Stomach (tissue), 4 donors: ENCODE measurements around the gene CAMK1.

Experiments
- POLR2A ChIP-seq, 4 donors: fragments of 450-650 bp; IDR thresholded peaks; one replicate each; pipeline ENCODE4 v1.6.1; 2016; ENCODE audit warnings: antibody characterized with exemption in 4 of 4, control low read depth in 2 of 4, mild to moderate bottlenecking in 1 of 4, moderate library complexity in 1 of 4
- POLR2AphosphoS5 ChIP-seq, 3 donors: sonication (generic); formaldehyde crosslinking; IDR thresholded peaks; one replicate each; pipeline ENCODE4 v1.6.1; 2016; ENCODE audit warnings: antibody characterized with exemption in 3 of 3
- TF ChIP-seq, protein P1 (sequence below), 7 experiments: fragments of 450-650 bp in 4 of 7; fragments of 200-600 bp in 3 of 7; sonication (generic) in 3 of 7; IDR thresholded peaks; one replicate each; pipeline ENCODE4 v1.5.1; 2016 to 2019; ENCODE audit warnings: antibody characterized with exemption in 7 of 7, control low read depth in 2 of 7, mild to moderate bottlenecking in 1 of 7

DNA sequence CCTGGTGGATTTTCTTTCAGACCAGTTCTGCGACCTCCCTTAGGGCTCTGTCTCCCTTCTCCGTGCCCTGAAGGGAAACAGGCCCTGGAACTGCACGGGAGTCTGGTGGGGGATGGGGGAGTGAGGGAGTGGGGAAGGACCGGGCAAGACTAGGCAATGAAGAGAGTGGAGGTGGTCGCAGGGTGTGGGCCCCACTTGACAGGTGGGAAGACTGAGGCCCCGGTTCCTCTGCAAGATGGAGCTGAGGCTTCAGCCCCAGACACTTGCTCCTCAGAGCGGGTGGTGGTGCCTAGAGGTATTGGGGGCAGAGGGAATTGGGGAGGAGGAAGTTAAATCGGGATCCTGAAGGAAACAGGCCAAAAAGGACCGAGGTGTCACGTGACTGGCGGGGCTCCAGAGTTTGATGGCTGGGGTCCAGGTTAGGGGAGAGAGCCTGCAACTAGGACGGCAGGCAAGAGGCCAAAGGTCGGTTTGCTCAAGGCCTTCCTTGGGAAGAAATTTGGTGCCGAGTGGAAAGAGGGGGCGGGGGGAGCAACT is 597 bp upstream of the CAMK1 start:
- TF ChIP-seq, protein P1, sequence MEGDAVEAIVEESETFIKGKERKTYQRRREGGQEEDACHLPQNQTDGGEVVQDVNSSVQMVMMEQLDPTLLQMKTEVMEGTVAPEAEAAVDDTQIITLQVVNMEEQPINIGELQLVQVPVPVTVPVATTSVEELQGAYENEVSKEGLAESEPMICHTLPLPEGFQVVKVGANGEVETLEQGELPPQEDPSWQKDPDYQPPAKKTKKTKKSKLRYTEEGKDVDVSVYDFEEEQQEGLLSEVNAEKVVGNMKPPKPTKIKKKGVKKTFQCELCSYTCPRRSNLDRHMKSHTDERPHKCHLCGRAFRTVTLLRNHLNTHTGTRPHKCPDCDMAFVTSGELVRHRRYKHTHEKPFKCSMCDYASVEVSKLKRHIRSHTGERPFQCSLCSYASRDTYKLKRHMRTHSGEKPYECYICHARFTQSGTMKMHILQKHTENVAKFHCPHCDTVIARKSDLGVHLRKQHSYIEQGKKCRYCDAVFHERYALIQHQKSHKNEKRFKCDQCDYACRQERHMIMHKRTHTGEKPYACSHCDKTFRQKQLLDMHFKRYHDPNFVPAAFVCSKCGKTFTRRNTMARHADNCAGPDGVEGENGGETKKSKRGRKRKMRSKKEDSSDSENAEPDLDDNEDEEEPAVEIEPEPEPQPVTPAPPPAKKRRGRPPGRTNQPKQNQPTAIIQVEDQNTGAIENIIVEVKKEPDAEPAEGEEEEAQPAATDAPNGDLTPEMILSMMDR (IDR thresholded peaks at IDR 0.05), result no peak
- TF ChIP-seq POLR2A (IDR thresholded peaks at IDR 0.05) (no peak), POLR2AphosphoS5 (IDR thresholded peaks at IDR 0.05) (peak in 2 of 3 donors; percentile 25 to 46)
